H9 (cell line): ENCODE data around the gene KLHL3. TPM values are rescaled to one million over a fixed set of nuclear protein-coding genes. Genes with fewer than 3 reads are reported as not detected.
A peak's percentile ranks its signal among the peaks of the same experiment; 100 is the strongest.

ENCODE experiments used
- DNase-seq: peaks from one replicate; pipeline ENCODE4 v3.0.0-alpha.2; 2017
- H2AFZ ChIP-seq: one replicate; pipeline ENCODE4 v1.6.1; 2013; ENCODE audit warnings: mild to moderate bottlenecking, low read length, control low read depth, moderate library complexity
- H2AK5ac ChIP-seq: 2 replicates; pipeline ENCODE4 v1.6.1; 2013; ENCODE audit warnings: low read length, control low read depth, mixed read lengths; ENCODE audit not compliant: insufficient read length
- H2BK120ac ChIP-seq: one replicate; pipeline ENCODE4 v1.6.1; 2013; ENCODE audit warnings: low read depth, mild to moderate bottlenecking, low read length, control low read depth, inconsistent platforms; ENCODE audit not compliant: poor library complexity, severe bottlenecking
- H2BK12ac ChIP-seq: 2 replicates; pipeline ENCODE4 v1.6.1; 2013; ENCODE audit warnings: low read length, control low read depth, mixed read lengths, low read depth; ENCODE audit not compliant: insufficient read length
- H2BK15ac ChIP-seq: 2 replicates; pipeline ENCODE4 v1.6.1; 2013; ENCODE audit warnings: low read depth, low read length, control low read depth
- H2BK20ac ChIP-seq: one replicate; pipeline ENCODE4 v1.6.1; 2013; ENCODE audit warnings: low read depth, mild to moderate bottlenecking, low read length, control low read depth, inconsistent platforms; ENCODE audit not compliant: poor library complexity, severe bottlenecking
- H2BK5ac ChIP-seq: 2 replicates; pipeline ENCODE4 v1.6.1; 2013; ENCODE audit warnings: low read length, control low read depth, mixed read lengths; ENCODE audit not compliant: insufficient read length
- H3K14ac ChIP-seq: 2 replicates; pipeline ENCODE4 v1.6.1; 2013; ENCODE audit warnings: low read length, control low read depth; ENCODE audit not compliant: insufficient read depth
- H3K18ac ChIP-seq: 2 replicates; pipeline ENCODE4 v1.6.1; 2013; ENCODE audit warnings: low read depth, mild to moderate bottlenecking, mixed read lengths, low read length, control low read depth; ENCODE audit not compliant: insufficient read length
- H3K23ac ChIP-seq: 2 replicates; pipeline ENCODE4 v1.6.1; 2013; ENCODE audit warnings: low read length, control low read depth, mixed read lengths, low read depth; ENCODE audit not compliant: insufficient read length
- H3K23me2 ChIP-seq: 2 replicates; pipeline ENCODE4 v1.6.1; 2013; ENCODE audit warnings: low read depth, mild to moderate bottlenecking, mixed read lengths, low read length, control low read depth; ENCODE audit not compliant: insufficient read length, poor library complexity, severe bottlenecking
- H3K27ac ChIP-seq: 2 replicates; pipeline ENCODE4 v1.5.1; 2013; ENCODE audit warnings: low read length, control low read depth, mixed read lengths, low read depth; ENCODE audit not compliant: insufficient read length
- H3K27me3 ChIP-seq: 2 replicates; pipeline ENCODE4 v1.6.1; 2013; ENCODE audit warnings: low read length, control low read depth, inconsistent platforms; ENCODE audit not compliant: insufficient read depth
- H3K4ac ChIP-seq: 2 replicates; pipeline ENCODE4 v1.6.1; 2013; ENCODE audit warnings: low read depth, mild to moderate bottlenecking, control low read depth, inconsistent platforms, low read length, moderate library complexity
- H3K4me1 ChIP-seq: 2 replicates; pipeline ENCODE4 v1.6.1; 2013; ENCODE audit warnings: low read length, control low read depth, inconsistent platforms; ENCODE audit not compliant: insufficient read depth
- H3K4me2 ChIP-seq: 2 replicates; pipeline ENCODE4 v1.6.1; 2013; ENCODE audit warnings: low read length, control low read depth, mixed read lengths; ENCODE audit not compliant: insufficient read length, insufficient read depth
- H3K56ac ChIP-seq: 2 replicates; pipeline ENCODE4 v1.6.1; 2013; ENCODE audit warnings: low read depth, mild to moderate bottlenecking, mixed read lengths, low read length, control low read depth; ENCODE audit not compliant: insufficient read length
- H3K79me1 ChIP-seq: 2 replicates; pipeline ENCODE4 v1.6.1; 2013; ENCODE audit warnings: low read depth, mild to moderate bottlenecking, moderate library complexity, low read length, control low read depth, inconsistent platforms; ENCODE audit not compliant: insufficient read depth, poor library complexity, severe bottlenecking
- H3K79me2 ChIP-seq: 2 replicates; pipeline ENCODE4 v1.6.1; 2013; ENCODE audit warnings: low read length, control low read depth, inconsistent platforms; ENCODE audit not compliant: insufficient read depth
- H3K9ac ChIP-seq: 2 replicates; pipeline ENCODE4 v1.6.1; 2013; ENCODE audit warnings: low read length, control low read depth, mixed read lengths; ENCODE audit not compliant: insufficient read length; ENCODE audit errors: extremely low read depth
- H3K9me3 ChIP-seq: one replicate; pipeline ENCODE4 v1.6.1; 2013; ENCODE audit warnings: low read depth, low read length, inconsistent platforms; ENCODE audit not compliant: control insufficient read depth
- H3T11ph ChIP-seq: one replicate; pipeline ENCODE4 v1.6.1; 2013; ENCODE audit warnings: mild to moderate bottlenecking, low read length, control low read depth, inconsistent platforms
- H4K20me1 ChIP-seq: one replicate; pipeline ENCODE4 v1.6.1; 2013; ENCODE audit not compliant: control insufficient read depth, insufficient read length, insufficient read depth
- H4K5ac ChIP-seq: 2 replicates; pipeline ENCODE4 v1.6.1; 2013; ENCODE audit warnings: low read depth, mild to moderate bottlenecking, mixed read lengths, low read length, control low read depth; ENCODE audit not compliant: insufficient read length
- H4K8ac ChIP-seq: replicated peaks from 2 replicates; pipeline ENCODE4 v1.6.1; 2013; ENCODE audit warnings: low read length, control low read depth, mixed read lengths, low read depth; ENCODE audit not compliant: insufficient read length
- H4K91ac ChIP-seq: 2 replicates; pipeline ENCODE4 v1.6.1; 2013; ENCODE audit warnings: low read depth, mild to moderate bottlenecking, moderate library complexity, mixed read lengths, low read length, control low read depth; ENCODE audit not compliant: insufficient read length
- H3K27ac Mint-ChIP-seq, 3 experiments: 2 replicates in 2 of 3; 3 replicates in 1 of 3; pipeline ENCODE4 v1.8.0; 2020 to 2021; ENCODE audit warnings: mixed read lengths in 3 of 3, mild to moderate bottlenecking in 1 of 3, moderate library complexity in 1 of 3
- H3K27me3 Mint-ChIP-seq: 2 replicates; pipeline ENCODE4 v1.8.0; 2021; ENCODE audit warnings: low read depth, mild to moderate bottlenecking, moderate library complexity, mixed read lengths
- H3K36me3 Mint-ChIP-seq, 3 experiments: 2 replicates in 2 of 3; 3 replicates in 1 of 3; pipeline ENCODE4 v1.8.0; 2020 to 2021; ENCODE audit warnings: low read depth in 3 of 3, mixed read lengths in 3 of 3; ENCODE audit not compliant: insufficient read depth in 1 of 3
- H3K4me1 Mint-ChIP-seq, 2 experiments: 2 replicates each; pipeline ENCODE4 v1.8.0; 2020; ENCODE audit warnings: mixed read lengths in 2 of 2
- H3K4me3 Mint-ChIP-seq, 2 experiments: 2 replicates in 1 of 2; 3 replicates in 1 of 2; pipeline ENCODE4 v1.8.0; 2020 to 2021; ENCODE audit warnings: mild to moderate bottlenecking in 2 of 2, mixed read lengths in 2 of 2, moderate library complexity in 1 of 2
- H3K9me3 Mint-ChIP-seq, 2 experiments: 2 replicates in 1 of 2; 3 replicates in 1 of 2; pipeline ENCODE4 v1.8.0; 2020; ENCODE audit warnings: mild to moderate bottlenecking in 2 of 2, mixed read lengths in 2 of 2, moderate library complexity in 1 of 2
- WGBS: extraction: QIAGEN DNeasy Blood & Tissue Kit; methylation state at CpG from one replicate; pipeline ENCODE4 v1.1.7; 2013; ENCODE audit warnings: missing lambda C conversion rate, low lambda C conversion rate, mixed read lengths; ENCODE audit not compliant: insufficient read length; ENCODE audit errors: extremely low coverage; 5-methylcytosine and 5-hydroxymethylcytosine counted together
- total RNA-seq: library from RNA; stranded (reverse); gene quantifications from 2 replicates; pipeline ENCODE4 v1.2.1, GENCODE V29; 2021
- TF ChIP-seq, protein P1 (sequence below): fragments of 200-600 bp; sonication (generic); conservative IDR thresholded peaks from 3 replicates; pipeline ENCODE4 v1.8.0; 2021; ENCODE audit warnings: antibody characterized with exemption, mild to moderate bottlenecking

The KLHL3 gene
- total RNA-seq, 1 experiment from 2014 or later, result 12.8 TPM

GRCh38 chr5:137728048-137728447, 7.8 kb downstream of the KLHL3 start:
- H2BK120ac ChIP-seq, result no peak overlapping the region
- Mint-ChIP-seq H3K4me3 (no peak overlapping the region), H3K4me1 (peaks cover 0 to 2% of the 10 kb centered on the region in 2 experiments; a peak in 2 of 4 replicates), H3K36me3 (no peaks in the 10 kb centered on the region; a peak in 1 of 7 replicates), H3K27me3 (no peaks in the 10 kb centered on the region), H3K9me3 (no peaks in the 10 kb centered on the region), H3K27ac (no peak overlapping the region)
- H3K4me2 ChIP-seq, result no peak overlapping the region
- no peaks in the 10 kb centered on the region for H3K4me1 ChIP-seq
- H2BK5ac ChIP-seq, result no peak overlapping the region
- H3K56ac ChIP-seq, result no peak overlapping the region
- no peak overlapping the region for H3K4ac ChIP-seq
- H3K9ac ChIP-seq, result no peak overlapping the region
- no peak overlapping the region for H4K5ac ChIP-seq
- H3K18ac ChIP-seq, result no peak overlapping the region
- WGBS, result no CpG with 5 or more reads among the region's 1 CpG
- DNase-seq, result no peak
- H3K79me2 ChIP-seq, result peaks cover 3% of the 10 kb centered on the region; the same call in 1 of the 2 replicates
- TF ChIP-seq, protein P1, sequence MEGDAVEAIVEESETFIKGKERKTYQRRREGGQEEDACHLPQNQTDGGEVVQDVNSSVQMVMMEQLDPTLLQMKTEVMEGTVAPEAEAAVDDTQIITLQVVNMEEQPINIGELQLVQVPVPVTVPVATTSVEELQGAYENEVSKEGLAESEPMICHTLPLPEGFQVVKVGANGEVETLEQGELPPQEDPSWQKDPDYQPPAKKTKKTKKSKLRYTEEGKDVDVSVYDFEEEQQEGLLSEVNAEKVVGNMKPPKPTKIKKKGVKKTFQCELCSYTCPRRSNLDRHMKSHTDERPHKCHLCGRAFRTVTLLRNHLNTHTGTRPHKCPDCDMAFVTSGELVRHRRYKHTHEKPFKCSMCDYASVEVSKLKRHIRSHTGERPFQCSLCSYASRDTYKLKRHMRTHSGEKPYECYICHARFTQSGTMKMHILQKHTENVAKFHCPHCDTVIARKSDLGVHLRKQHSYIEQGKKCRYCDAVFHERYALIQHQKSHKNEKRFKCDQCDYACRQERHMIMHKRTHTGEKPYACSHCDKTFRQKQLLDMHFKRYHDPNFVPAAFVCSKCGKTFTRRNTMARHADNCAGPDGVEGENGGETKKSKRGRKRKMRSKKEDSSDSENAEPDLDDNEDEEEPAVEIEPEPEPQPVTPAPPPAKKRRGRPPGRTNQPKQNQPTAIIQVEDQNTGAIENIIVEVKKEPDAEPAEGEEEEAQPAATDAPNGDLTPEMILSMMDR, result peak; percentile 46
- no peak overlapping the region for H4K8ac ChIP-seq
- no peak overlapping the region for H2BK20ac ChIP-seq
- no peaks in the 10 kb centered on the region for H3K79me1 ChIP-seq
- H3K23ac ChIP-seq, result no peak overlapping the region
- no peaks in the 10 kb centered on the region for H4K20me1 ChIP-seq
- H3T11ph ChIP-seq, result no peak overlapping the region
- no peak overlapping the region for H2BK15ac ChIP-seq
- H4K91ac ChIP-seq, result no peak overlapping the region
- H3K14ac ChIP-seq, result no peak overlapping the region
- no peaks in the 10 kb centered on the region for H3K9me3 ChIP-seq
- no peaks in the 10 kb centered on the region for H3K23me2 ChIP-seq
- no peaks in the 10 kb centered on the region for H3K27me3 ChIP-seq
- H2AFZ ChIP-seq, result no peak overlapping the region
- no peak overlapping the region for H3K27ac ChIP-seq
- no peak overlapping the region for H2BK12ac ChIP-seq
- no peak overlapping the region for H2AK5ac ChIP-seq
